ENCODE data around the gene EPS8. TPM values are rescaled to one million over a fixed set of nuclear protein-coding genes. Genes with fewer than 3 reads are reported as not detected.

The EPS8 gene
- total and polyA plus RNA-seq, 2 donors (not counting 1 experiment from before 2014, with no cell fraction given) = 0.76 to 0.96 TPM

DNA sequence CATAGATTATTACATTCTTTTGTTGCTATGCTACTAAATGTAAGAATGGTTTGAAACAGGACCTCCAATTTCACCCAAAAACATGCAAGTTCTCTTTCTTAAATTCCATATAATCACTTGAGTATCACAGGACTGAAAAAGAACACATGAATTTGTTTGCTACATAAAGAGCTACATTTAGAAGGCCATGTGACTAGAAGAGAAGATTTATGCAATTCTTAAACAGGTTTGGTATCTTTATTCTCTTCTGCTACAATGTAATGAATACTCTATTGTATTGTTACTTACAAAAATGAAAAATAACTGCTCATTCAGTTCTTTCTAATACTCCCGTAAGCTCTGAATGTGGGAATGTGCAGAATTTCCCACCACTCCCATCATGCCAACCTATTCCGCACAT lies 9.3 kb downstream of the EPS8 start:
- Mint-ChIP-seq H3K27ac (no peak overlapping the region), H3K4me1 (no peaks in the 10 kb centered on the region), H3K9me3 (ENCODE audit: insufficient read depth) (no peaks in the 10 kb centered on the region), H3K4me3 (no peak overlapping the region), H3K27me3 (peaks cover 46% of the 10 kb centered on the region)
- H3K4me3 ChIP-seq (ENCODE audit: control extremely low read depth in 1 of 5, extremely low read depth in 1 of 5, insufficient read depth in 1 of 5, low read depth in 2 of 5, low read length in 4 of 5) = no peak overlapping the region
- H2AFZ ChIP-seq (ENCODE audit: insufficient read depth, low read depth, low read length, poor library complexity, severe bottlenecking) = no peak overlapping the region
- peaks cover 0 to 11% (median 5%) of the 10 kb centered on the region in 4 experiments for H3K27me3 ChIP-seq (replicated peaks in 1 of 4; ENCODE audit: control extremely low read depth in 1 of 4, control insufficient read depth in 3 of 4, insufficient read depth in 4 of 4, low read length in 3 of 4)
- H3K4me2 ChIP-seq (replicated peaks; ENCODE audit: low read depth, low read length, poor library complexity, severe bottlenecking) = no peak overlapping the region
- H4K20me1 ChIP-seq (ENCODE audit: control insufficient read depth, insufficient read depth, low read length, poor library complexity, severe bottlenecking) = no peaks in the 10 kb centered on the region
- H3K79me2 ChIP-seq (ENCODE audit: control insufficient read depth, insufficient read depth, low read length) = no peaks in the 10 kb centered on the region
- 80% methylated on average over 2 of the region's 2 CpGs for WGBS (ENCODE audit: insufficient coverage)
- no peak for DNase-seq
- ChIA-PET POLR2A (no interaction called here), CTCF (no interaction called here)
- H3K36me3 ChIP-seq (replicated peaks in 1 of 2; ENCODE audit: control extremely low read depth in 1 of 2, control insufficient read depth in 1 of 2, extremely low read depth in 1 of 2, insufficient read depth in 2 of 2, low read length in 1 of 2) = no peaks in the 10 kb centered on the region
- H3K9ac ChIP-seq (ENCODE audit: low read length) = no peak overlapping the region
- TF ChIP-seq EZH2 (IDR thresholded peaks at IDR 0.05; ENCODE audit: borderline replicate concordance, insufficient read depth, low read depth, low read length, poor library complexity, severe bottlenecking) (no peak), CTCF (IDR thresholded peaks at IDR 0.05) (no peak)
- intact Hi-C loops (cut with micrococcal nuclease) = loop anchor here (5.0 to 10.0 kb wide), 2 partner anchors 37 to 205 kb away; no protein-coding TSS in a partner anchor
- ATAC-seq (ENCODE audit: low read depth) = no peak
- no peaks in the 10 kb centered on the region for H3K9me3 ChIP-seq (ENCODE audit: control extremely low read depth in 1 of 3, control insufficient read depth in 2 of 3, insufficient read depth in 1 of 3, low read length in 2 of 3)
- no peaks in the 10 kb centered on the region for H3K4me1 ChIP-seq (ENCODE audit: control insufficient read depth in 2 of 2, insufficient read depth in 2 of 2, low read length in 2 of 2)
- H3K27ac ChIP-seq (ENCODE audit: low read length in 2 of 2) = no peak overlapping the region

DNA sequence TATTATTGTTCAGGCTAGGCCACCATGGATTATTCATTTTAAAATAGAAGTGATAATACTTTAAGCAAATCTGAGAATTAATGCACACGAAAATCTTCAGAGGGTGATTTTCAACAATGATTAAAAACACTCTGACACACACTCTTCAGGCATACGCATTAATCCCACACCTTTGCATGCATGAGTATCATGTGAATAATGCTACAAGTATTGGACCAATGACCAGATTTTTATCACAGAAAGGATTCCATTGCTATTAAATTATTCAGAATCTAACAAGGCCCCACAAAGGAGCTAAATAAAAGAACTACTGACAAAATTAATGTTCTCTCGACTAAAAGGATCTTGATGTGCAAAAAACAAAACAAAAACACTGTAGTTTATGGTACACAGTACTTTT lies 11.1 kb downstream of the EPS8 start:
- no peak overlapping the region for H3K27ac Mint-ChIP-seq
- H3K27me3 ChIP-seq (replicated peaks in 1 of 4; ENCODE audit: control extremely low read depth in 1 of 4, control insufficient read depth in 3 of 4, insufficient read depth in 4 of 4, low read length in 3 of 4) = no peaks in the 10 kb centered on the region
- H3K4me3 ChIP-seq (ENCODE audit: control extremely low read depth in 1 of 5, extremely low read depth in 1 of 5, insufficient read depth in 1 of 5, low read depth in 2 of 5, low read length in 4 of 5) = no peak overlapping the region
- H3K4me1 Mint-ChIP-seq = no peaks in the 10 kb centered on the region
- H3K4me3 Mint-ChIP-seq = no peak overlapping the region
- intact Hi-C loops (cut with micrococcal nuclease) = loop anchor here (5.0 kb wide), 1 partner anchor 39 kb away; no protein-coding TSS in a partner anchor
- H3K79me2 ChIP-seq (ENCODE audit: control insufficient read depth, insufficient read depth, low read length) = no peaks in the 10 kb centered on the region
- TF ChIP-seq EZH2 (IDR thresholded peaks at IDR 0.05; ENCODE audit: borderline replicate concordance, insufficient read depth, low read depth, low read length, poor library complexity, severe bottlenecking) = no peak
- no peak for TF ChIP-seq CTCF (IDR thresholded peaks at IDR 0.05)
- ChIA-PET POLR2A (no interaction called here), CTCF (no interaction called here)
- WGBS (ENCODE audit: insufficient coverage) = no CpG with 5 or more reads among the region's 3 CpGs
- H3K9me3 ChIP-seq (ENCODE audit: control extremely low read depth in 1 of 3, control insufficient read depth in 2 of 3, insufficient read depth in 1 of 3, low read length in 2 of 3) = no peaks in the 10 kb centered on the region
- peaks cover 32% of the 10 kb centered on the region for H3K27me3 Mint-ChIP-seq
- no peaks in the 10 kb centered on the region for H3K9me3 Mint-ChIP-seq (ENCODE audit: insufficient read depth)
- H2AFZ ChIP-seq (ENCODE audit: insufficient read depth, low read depth, low read length, poor library complexity, severe bottlenecking) = no peak overlapping the region
- H3K27ac ChIP-seq (ENCODE audit: low read length in 2 of 2) = no peak overlapping the region
- H3K4me2 ChIP-seq (replicated peaks; ENCODE audit: low read depth, low read length, poor library complexity, severe bottlenecking) = no peak overlapping the region
- DNase-seq (no peak), ATAC-seq (ENCODE audit: low read depth) (no peak)
- H4K20me1 ChIP-seq (ENCODE audit: control insufficient read depth, insufficient read depth, low read length, poor library complexity, severe bottlenecking) = no peaks in the 10 kb centered on the region
- H3K9ac ChIP-seq (ENCODE audit: low read length) = no peak overlapping the region
- H3K4me1 ChIP-seq (ENCODE audit: control insufficient read depth in 2 of 2, insufficient read depth in 2 of 2, low read length in 2 of 2) = no peaks in the 10 kb centered on the region
- no peaks in the 10 kb centered on the region for H3K36me3 ChIP-seq (replicated peaks in 1 of 2; ENCODE audit: control extremely low read depth in 1 of 2, control insufficient read depth in 1 of 2, extremely low read depth in 1 of 2, insufficient read depth in 2 of 2, low read length in 1 of 2)
